HepG2 (cell line): ENCODE data around the gene PPFIA2. TPM values are rescaled to one million over a fixed set of nuclear protein-coding genes. Genes with fewer than 3 reads are reported as not detected.

Experiments
- ATAC-seq: fragments of 200-7000 bp; cut with Tn5 transposase; 3 replicates; pipeline ENCODE4 v1.9.1; 2020; ENCODE audit warnings: mild to moderate bottlenecking, moderate library complexity
- BruUV-seq: library from RNA; stranded (reverse); fragments of 400-500 nt; replicated peaks from 2 replicates; lab custom pipeline; 2021; lab: Mats Ljungman, UMichigan
- CTCF ChIA-PET: fragments of 300-600 bp; formaldehyde crosslinking; extraction: SDS; loops from one replicate; lab custom pipeline; 2021; ENCODE audit warnings: low total read pairs, inconsistent platforms, low intra/inter-chr PET ratio; lab: Yijun Ruan, JAX
- POLR2A ChIA-PET: fragments of 350-600 bp; sonication (Branson Sonifier 250); formaldehyde crosslinking; loops from one replicate; lab custom pipeline; 2020; ENCODE audit warnings: antibody characterized with exemption, inconsistent platforms; lab: Yijun Ruan, JAX
- DNase-seq: peaks from one replicate; pipeline ENCODE4 v3.0.0-alpha.2; 2015; ENCODE audit warnings: low spot score
- FAIRE-seq: peaks from 3 replicates; lab custom pipeline; 2011; peaks lifted over from hg19 to GRCh38; lab: Jason Lieb, UNC
- H2AFZ ChIP-seq: one replicate; pipeline ENCODE4 v1.6.1; 2011; ENCODE audit warnings: low read length, inconsistent platforms
- H3K27ac ChIP-seq: fragments of 300-600 bp; 3 replicates; pipeline ENCODE4 v1.8.0; 2011; ENCODE audit warnings: mixed run types, mild to moderate bottlenecking, mixed read lengths, low read length, inconsistent platforms; ENCODE audit not compliant: insufficient read depth; ENCODE audit errors: extremely low read length
- H3K27me3 ChIP-seq, 2 experiments: fragments of 200-600 bp in 1 of 2; 2 replicates in 1 of 2; 3 replicates in 1 of 2; pipeline versions ENCODE4 v1.6.0 to v1.8.0; 2011; ENCODE audit warnings: low read length in 2 of 2, mild to moderate bottlenecking in 2 of 2, moderate library complexity in 2 of 2, inconsistent platforms in 1 of 2; ENCODE audit not compliant: insufficient read depth in 2 of 2, control insufficient read depth in 1 of 2
- H3K36me3 ChIP-seq, 2 experiments: fragments of 200-600 bp in 1 of 2; replicated peaks in 1 of 2; 2 replicates in 1 of 2; 3 replicates in 1 of 2; pipeline versions ENCODE4 v1.5.1 to v1.8.0; 2011; ENCODE audit warnings: low read length in 2 of 2, inconsistent platforms in 1 of 2; ENCODE audit not compliant: insufficient read depth in 2 of 2, control insufficient read depth in 1 of 2
- H3K4me1 ChIP-seq: 2 replicates; pipeline ENCODE4 v1.5.1; 2012; ENCODE audit warnings: low read length, inconsistent platforms; ENCODE audit not compliant: insufficient read depth
- H3K4me2 ChIP-seq: 2 replicates; pipeline ENCODE4 v1.6.0; 2011; ENCODE audit warnings: low read depth, low read length, inconsistent platforms
- H3K4me3 ChIP-seq, 3 experiments: fragments of 200-600 bp in 1 of 3; sonication (generic), shearing (Covaris generic) in 1 of 3; replicated peaks in 1 of 3; 2 replicates each; pipeline ENCODE4 v1.5.1; 2011 to 2016; ENCODE audit warnings: low read length in 3 of 3, inconsistent platforms in 2 of 3, low read depth in 2 of 3, mild to moderate bottlenecking in 2 of 3, control low read depth in 1 of 3, mixed read lengths in 1 of 3; ENCODE audit not compliant: insufficient read depth in 1 of 3
- H3K79me2 ChIP-seq: one replicate; pipeline ENCODE4 v1.6.1; 2011; ENCODE audit warnings: low read length, inconsistent platforms; ENCODE audit not compliant: insufficient read depth
- H3K9ac ChIP-seq: 2 replicates; pipeline ENCODE4 v1.6.0; 2011; ENCODE audit warnings: mild to moderate bottlenecking, low read depth, low read length, inconsistent platforms; ENCODE audit not compliant: insufficient read depth
- H3K9me3 ChIP-seq: 2 replicates; pipeline ENCODE4 v1.5.1; 2012; ENCODE audit warnings: mild to moderate bottlenecking, low read length
- H4K20me1 ChIP-seq: 2 replicates; pipeline ENCODE4 v1.6.0; 2011; ENCODE audit warnings: inconsistent platforms, mild to moderate bottlenecking, low read length, moderate library complexity; ENCODE audit not compliant: insufficient read depth
- NCOA5 ChIP-seq: sonication (generic); formaldehyde crosslinking; IDR thresholded peaks from 2 replicates; pipeline ENCODE4 v1.4.0; 2020; ENCODE audit warnings: missing genetic modification reagents
- RFX5 ChIP-seq: IDR thresholded peaks from 2 replicates; pipeline ENCODE4 v1.6.1; 2011; ENCODE audit warnings: low read depth, low read length, improper control_type of control experiment
- ZNF510 ChIP-seq: sonication (generic); formaldehyde crosslinking; IDR thresholded peaks from 2 replicates; pipeline ENCODE4 v1.4.0; 2020; ENCODE audit warnings: low read depth, mild to moderate bottlenecking, missing genetic modification reagents
- WGBS: methylation state at CpG from one replicate; pipeline ENCODE4 v1.1.6; 2017; ENCODE audit warnings: low lambda C conversion rate; 5-methylcytosine and 5-hydroxymethylcytosine counted together
- in situ Hi-C: cut with HindIII; loops from 2 replicates; pipeline ENCODE4 v1.10.0; 2017; ENCODE audit warnings: low pct_unique_long_range_greater_than_20kb; ENCODE audit not compliant: extremely low pct_ligation_motif_present
- intact Hi-C: fragments of 100-400 bp; cut with micrococcal nuclease; formaldehyde crosslinking; loops from one replicate; pipeline ENCODE4 v1.10.0; 2022; ENCODE audit not compliant: unreplicated experiment
- polyA plus RNA-seq, 8 experiments: library from polyadenylated mRNA; depleted of rRNA in 3 of 8; stranded (reverse) in 7 of 8; unstranded in 1 of 8; fragments of >200 nt; fragmentation: Illumina TruSeq in 4 of 8; extraction: Trizol in 4 of 8; gene quantifications; 2 replicates each; pipeline versions ENCODE4 v1.2.1 to v1.2.3, GENCODE V29; 2011 to 2016; ENCODE audit warnings: low read depth in 4 of 8, missing spikeins in 1 of 8, mixed read lengths in 1 of 8; ENCODE audit not compliant: insufficient read depth in 1 of 8
- total RNA-seq, 5 experiments: library from RNA; depleted of rRNA; stranded (reverse); fragments of >200 nt; fragmentation: Illumina TruSeq; extraction: Trizol; gene quantifications; 2 replicates each; pipeline ENCODE4 v1.2.3, GENCODE V29; 2016; ENCODE audit warnings: low read depth in 1 of 5
- TF ChIP-seq, protein P1 (sequence below): IDR thresholded peaks from 2 replicates; pipeline ENCODE4 v1.6.1; 2016; ENCODE audit warnings: low read depth, missing genetic modification reagents, missing compliant biosample characterization

Gene PPFIA2
- total and polyA plus RNA-seq, 2 of the 13 experiments (the other 11 are each of a cell fraction or from before 2014, with no cell fraction given), result 0.05 TPM; not detected in 1

- TF ChIP-seq, protein P1, sequence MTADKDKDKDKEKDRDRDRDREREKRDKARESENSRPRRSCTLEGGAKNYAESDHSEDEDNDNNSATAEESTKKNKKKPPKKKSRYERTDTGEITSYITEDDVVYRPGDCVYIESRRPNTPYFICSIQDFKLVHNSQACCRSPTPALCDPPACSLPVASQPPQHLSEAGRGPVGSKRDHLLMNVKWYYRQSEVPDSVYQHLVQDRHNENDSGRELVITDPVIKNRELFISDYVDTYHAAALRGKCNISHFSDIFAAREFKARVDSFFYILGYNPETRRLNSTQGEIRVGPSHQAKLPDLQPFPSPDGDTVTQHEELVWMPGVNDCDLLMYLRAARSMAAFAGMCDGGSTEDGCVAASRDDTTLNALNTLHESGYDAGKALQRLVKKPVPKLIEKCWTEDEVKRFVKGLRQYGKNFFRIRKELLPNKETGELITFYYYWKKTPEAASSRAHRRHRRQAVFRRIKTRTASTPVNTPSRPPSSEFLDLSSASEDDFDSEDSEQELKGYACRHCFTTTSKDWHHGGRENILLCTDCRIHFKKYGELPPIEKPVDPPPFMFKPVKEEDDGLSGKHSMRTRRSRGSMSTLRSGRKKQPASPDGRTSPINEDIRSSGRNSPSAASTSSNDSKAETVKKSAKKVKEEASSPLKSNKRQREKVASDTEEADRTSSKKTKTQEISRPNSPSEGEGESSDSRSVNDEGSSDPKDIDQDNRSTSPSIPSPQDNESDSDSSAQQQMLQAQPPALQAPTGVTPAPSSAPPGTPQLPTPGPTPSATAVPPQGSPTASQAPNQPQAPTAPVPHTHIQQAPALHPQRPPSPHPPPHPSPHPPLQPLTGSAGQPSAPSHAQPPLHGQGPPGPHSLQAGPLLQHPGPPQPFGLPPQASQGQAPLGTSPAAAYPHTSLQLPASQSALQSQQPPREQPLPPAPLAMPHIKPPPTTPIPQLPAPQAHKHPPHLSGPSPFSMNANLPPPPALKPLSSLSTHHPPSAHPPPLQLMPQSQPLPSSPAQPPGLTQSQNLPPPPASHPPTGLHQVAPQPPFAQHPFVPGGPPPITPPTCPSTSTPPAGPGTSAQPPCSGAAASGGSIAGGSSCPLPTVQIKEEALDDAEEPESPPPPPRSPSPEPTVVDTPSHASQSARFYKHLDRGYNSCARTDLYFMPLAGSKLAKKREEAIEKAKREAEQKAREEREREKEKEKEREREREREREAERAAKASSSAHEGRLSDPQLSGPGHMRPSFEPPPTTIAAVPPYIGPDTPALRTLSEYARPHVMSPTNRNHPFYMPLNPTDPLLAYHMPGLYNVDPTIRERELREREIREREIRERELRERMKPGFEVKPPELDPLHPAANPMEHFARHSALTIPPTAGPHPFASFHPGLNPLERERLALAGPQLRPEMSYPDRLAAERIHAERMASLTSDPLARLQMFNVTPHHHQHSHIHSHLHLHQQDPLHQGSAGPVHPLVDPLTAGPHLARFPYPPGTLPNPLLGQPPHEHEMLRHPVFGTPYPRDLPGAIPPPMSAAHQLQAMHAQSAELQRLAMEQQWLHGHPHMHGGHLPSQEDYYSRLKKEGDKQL (CRISPR knock-in tag), result no peak
- no peak for TF ChIP-seq NCOA5 (CRISPR knock-in tag)
These were observed 286.2 kb downstream of the PPFIA2 start (continued) for GRCh38 chr12:81472934-81473333.

- no peaks in the 10 kb centered on the region for H3K4me1 ChIP-seq
- H3K4me3 ChIP-seq, result no peak overlapping the region
- WGBS, result 3% methylated on average over 1 of the region's 1 CpG
- H2AFZ ChIP-seq, result no peak overlapping the region
- ATAC-seq, result no peak
- BruUV-seq, result no TSS peak
- no peak for DNase-seq
- FAIRE-seq, result no peak
- no peak overlapping the region for H3K4me2 ChIP-seq
- no peaks in the 10 kb centered on the region for H3K27me3 ChIP-seq
- TF ChIP-seq ZNF510, result no peak
- no peak for TF ChIP-seq RFX5
- POLR2A ChIA-PET, result no interaction called here
- no peaks in the 10 kb centered on the region for H3K9me3 ChIP-seq
- no peaks in the 10 kb centered on the region for H3K79me2 ChIP-seq
- H3K27ac ChIP-seq, result no peak overlapping the region
- CTCF ChIA-PET, result no interaction called here
- H3K36me3 ChIP-seq, result no peaks in the 10 kb centered on the region
- no peak overlapping the region for H3K9ac ChIP-seq
- intact Hi-C loops, result no loop called here
- no peaks in the 10 kb centered on the region for H4K20me1 ChIP-seq
- in situ Hi-C loops, result no loop called here
These were observed 288.2 kb downstream of the PPFIA2 start for GRCh38 chr12:81470923-81471322.
